PFSK-1 (cell line): ENCODE measurements around the gene PPP2R5C.

Experiments used
- FOXP2 ChIP-seq: optimal IDR thresholded peaks from 2 replicates; pipeline ENCODE3; 2011; ENCODE audit warnings: borderline replicate concordance, control low read depth, inconsistent platforms; ENCODE audit not compliant: insufficient read depth; ENCODE audit errors: extremely low read length, extremely low read depth
- POLR2AphosphoS5 ChIP-seq: IDR thresholded peaks from 2 replicates; pipeline ENCODE4 v1.6.1; 2012; ENCODE audit warnings: low read depth, mild to moderate bottlenecking, control low read depth, low read length, moderate library complexity
- REST ChIP-seq, 2 experiments: IDR thresholded peaks; 2 replicates each; pipeline versions ENCODE4 v1.6.1 to v1.8.0; 2011 to 2012; ENCODE audit warnings: low read depth in 2 of 2, low read length in 2 of 2, control low read depth in 1 of 2, inconsistent platforms in 1 of 2, mild to moderate bottlenecking in 1 of 2, moderate library complexity in 1 of 2; ENCODE audit not compliant: insufficient read depth in 1 of 2
- SIN3A ChIP-seq: IDR thresholded peaks from 2 replicates; pipeline ENCODE4 v1.6.1; 2012; ENCODE audit warnings: mild to moderate bottlenecking, low read length, moderate library complexity, borderline replicate concordance; ENCODE audit not compliant: insufficient read depth
- TAF1 ChIP-seq: IDR thresholded peaks from 2 replicates; pipeline ENCODE4 v1.6.1; 2012; ENCODE audit warnings: low read length, control low read depth, borderline replicate concordance; ENCODE audit not compliant: insufficient read depth

PPP2R5C gene

GRCh38 chr14:101884934-101885576 lies 123.5 kb downstream of the PPP2R5C start:
- TF ChIP-seq TAF1 (no peak), REST (IDR thresholded peaks at IDR 0.05; ENCODE audit: insufficient read depth in 1 of 2, low read depth in 2 of 2, low read length in 2 of 2) (no peak), SIN3A (no peak), FOXP2 (no peak), POLR2AphosphoS5 (no peak)

GRCh38 chr14:101887219-101887618 lies 125.7 kb downstream of the PPP2R5C start:
- TF ChIP-seq FOXP2, result no peak
- TF ChIP-seq POLR2AphosphoS5, result no peak
- TF ChIP-seq TAF1, result no peak
- TF ChIP-seq REST (IDR thresholded peaks at IDR 0.05; ENCODE audit: insufficient read depth in 1 of 2, low read depth in 2 of 2, low read length in 2 of 2), result no peak
- TF ChIP-seq SIN3A, result no peak

- TF ChIP-seq FOXP2 (no peak), POLR2AphosphoS5 (no peak), SIN3A (no peak)
Observed at GRCh38 chr14:101888182-101888581, 126.7 kb downstream of the PPP2R5C start.

GRCh38 chr14:101889366-101889765 lies 127.9 kb downstream of the PPP2R5C start:
- TF ChIP-seq REST (IDR thresholded peaks at IDR 0.05; ENCODE audit: insufficient read depth in 1 of 2, low read depth in 2 of 2, low read length in 2 of 2) (no peak), TAF1 (no peak), POLR2AphosphoS5 (no peak), SIN3A (no peak), FOXP2 (no peak)

GRCh38 chr14:101889898-101890297 lies 128.4 kb downstream of the PPP2R5C start:
- TF ChIP-seq POLR2AphosphoS5 (no peak), TAF1 (no peak), FOXP2 (no peak), REST (IDR thresholded peaks at IDR 0.05; ENCODE audit: insufficient read depth in 1 of 2, low read depth in 2 of 2, low read length in 2 of 2) (no peak), SIN3A (no peak)
